Activated CD8-positive, alpha-beta memory T cell treated with anti-CD3 and anti-CD28 coated beads for 4 hours (primary cell): ENCODE data around the gene LMBR1L.
"Not testable (repeated sequence)": the region's sequence is repeated elsewhere in the genome, so short reads cannot be mapped to it uniquely, and the experiment has no call there.

Experiments used
- DNase-seq, 2 donors: peaks; one replicate each; pipeline ENCODE4 v3.0.0-alpha.2; 2020; ENCODE audit warnings: low read depth in 2 of 2

The LMBR1L gene, protein sequence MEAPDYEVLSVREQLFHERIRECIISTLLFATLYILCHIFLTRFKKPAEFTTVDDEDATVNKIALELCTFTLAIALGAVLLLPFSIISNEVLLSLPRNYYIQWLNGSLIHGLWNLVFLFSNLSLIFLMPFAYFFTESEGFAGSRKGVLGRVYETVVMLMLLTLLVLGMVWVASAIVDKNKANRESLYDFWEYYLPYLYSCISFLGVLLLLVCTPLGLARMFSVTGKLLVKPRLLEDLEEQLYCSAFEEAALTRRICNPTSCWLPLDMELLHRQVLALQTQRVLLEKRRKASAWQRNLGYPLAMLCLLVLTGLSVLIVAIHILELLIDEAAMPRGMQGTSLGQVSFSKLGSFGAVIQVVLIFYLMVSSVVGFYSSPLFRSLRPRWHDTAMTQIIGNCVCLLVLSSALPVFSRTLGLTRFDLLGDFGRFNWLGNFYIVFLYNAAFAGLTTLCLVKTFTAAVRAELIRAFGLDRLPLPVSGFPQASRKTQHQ

GRCh38 chr12:49110464-49111155, at the start of gene LMBR1L:
Gene LMBR1L (minus strand): TSS chr12:49110847. CDS start chr12:49110555, 292 bp downstream.
- DNase-seq: peak; percentile 94

DNA sequence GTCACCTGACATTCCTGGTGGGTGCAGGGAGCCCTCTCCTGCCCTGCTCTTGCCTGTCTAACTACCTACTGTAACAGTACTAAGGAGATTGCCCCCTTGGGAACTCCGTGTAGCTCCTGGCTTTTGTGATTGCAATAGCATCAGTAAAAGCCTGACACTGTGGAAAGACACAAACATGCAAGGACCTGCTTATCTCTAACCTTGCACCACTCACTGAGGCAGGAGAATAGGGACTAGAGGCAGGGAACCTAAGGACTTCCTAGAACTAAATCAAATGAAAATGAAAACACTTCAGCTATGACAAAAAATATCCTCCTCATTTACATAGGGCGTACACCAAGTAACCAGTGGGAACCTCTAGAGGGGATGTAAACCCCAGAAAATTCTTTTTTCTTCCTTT, 49.8 kb upstream of the LMBR1L start:
- DNase-seq: no peak

- DNase-seq: no peak
Observed at GRCh38 chr12:49154221-49154620, 43.6 kb upstream of the LMBR1L start.

GRCh38 chr12:49147384-49147783, 36.7 kb upstream of the LMBR1L start:
- no peak for DNase-seq

GRCh38 chr12:49146406-49146805, 35.8 kb upstream of the LMBR1L start:
- no peak for DNase-seq

DNA sequence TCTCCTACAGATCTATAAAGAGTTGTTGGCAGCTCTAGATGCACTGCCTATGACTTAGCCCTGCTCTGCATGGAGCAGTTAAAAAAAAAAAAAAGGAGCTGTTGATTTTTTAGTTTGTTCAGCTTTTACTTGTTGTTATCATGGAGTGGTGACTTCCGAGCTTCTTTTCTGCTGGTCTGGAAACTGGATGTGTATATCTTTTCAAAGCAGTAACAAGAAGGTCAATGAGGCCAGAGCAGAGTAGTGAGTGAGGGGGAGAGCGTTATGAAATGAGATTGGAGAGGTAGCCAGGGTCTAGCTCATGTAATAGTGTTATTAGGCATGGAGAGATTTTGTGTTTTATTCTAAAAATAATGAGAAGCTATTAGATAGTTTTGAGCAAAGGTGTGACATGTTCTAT, 33.7 kb upstream of the LMBR1L start:
- DNase-seq: no peak

DNA sequence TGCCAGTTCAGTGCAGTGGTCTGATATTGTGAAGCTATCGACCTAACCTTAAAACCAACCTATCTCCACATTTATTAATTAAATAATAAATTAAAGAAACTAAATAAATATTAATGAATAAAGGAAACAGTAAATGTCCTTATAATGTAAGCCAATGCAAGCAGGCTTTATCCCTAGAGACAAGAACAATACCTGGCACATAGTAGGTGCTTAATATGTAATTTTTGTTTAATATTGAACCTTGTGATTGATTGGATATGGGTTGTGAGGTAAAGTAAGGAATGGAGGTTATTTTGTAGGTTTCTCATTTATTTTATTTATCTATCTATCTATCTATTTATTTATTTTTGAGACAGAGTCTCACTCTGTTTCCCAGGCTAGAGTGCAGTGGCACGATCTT, 28.4 kb upstream of the LMBR1L start:
- no peak for DNase-seq

DNA sequence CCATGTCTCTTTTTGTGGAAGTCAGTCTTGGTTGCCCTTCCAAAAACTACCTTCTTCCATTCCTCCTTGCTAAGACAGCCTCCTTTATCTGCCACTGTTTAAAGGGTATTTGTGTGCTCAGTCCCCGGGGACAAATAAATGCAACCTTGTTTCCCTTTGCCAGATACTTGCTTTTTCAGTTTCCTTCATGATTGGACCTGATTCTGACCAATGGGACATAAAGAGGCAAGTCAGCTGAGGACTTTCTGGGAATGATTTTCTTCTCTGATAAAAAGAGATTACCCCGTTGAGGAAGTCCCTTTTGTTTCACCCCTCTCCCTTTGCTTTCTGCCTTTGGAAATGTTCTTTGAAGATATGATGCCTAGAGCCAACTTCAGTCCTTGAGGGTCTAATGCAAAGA, 27.9 kb upstream of the LMBR1L start:
- DNase-seq: no peak

- no peak for DNase-seq
Observed at GRCh38 chr12:49137476-49137875, 26.8 kb upstream of the LMBR1L start.

- DNase-seq: not testable (repeated sequence)
Observed at GRCh38 chr12:49136997-49137396, 26.4 kb upstream of the LMBR1L start.

DNA sequence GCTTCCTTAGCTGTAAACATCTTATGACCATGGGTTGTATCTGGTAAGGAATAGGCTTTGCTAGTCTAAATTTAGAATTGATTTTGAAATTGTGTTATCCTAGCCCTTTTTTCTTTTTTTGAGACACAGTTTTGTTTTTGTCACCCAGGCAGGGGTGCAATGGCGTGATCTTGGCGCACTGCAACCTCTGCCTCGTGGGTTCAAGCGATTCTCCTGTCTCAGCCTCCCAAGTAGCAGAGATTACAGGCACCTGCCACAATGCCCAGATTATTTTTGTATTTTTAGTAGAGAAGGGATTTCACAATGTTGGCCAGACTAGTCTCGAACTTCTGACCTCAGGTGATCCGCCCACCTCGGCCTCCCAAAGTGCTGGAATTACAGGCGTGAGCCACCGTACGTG, 22.9 kb upstream of the LMBR1L start:
- no peak for DNase-seq

GRCh38 chr12:49133014-49133413, 22.4 kb upstream of the LMBR1L start:
- DNase-seq: no peak

DNA sequence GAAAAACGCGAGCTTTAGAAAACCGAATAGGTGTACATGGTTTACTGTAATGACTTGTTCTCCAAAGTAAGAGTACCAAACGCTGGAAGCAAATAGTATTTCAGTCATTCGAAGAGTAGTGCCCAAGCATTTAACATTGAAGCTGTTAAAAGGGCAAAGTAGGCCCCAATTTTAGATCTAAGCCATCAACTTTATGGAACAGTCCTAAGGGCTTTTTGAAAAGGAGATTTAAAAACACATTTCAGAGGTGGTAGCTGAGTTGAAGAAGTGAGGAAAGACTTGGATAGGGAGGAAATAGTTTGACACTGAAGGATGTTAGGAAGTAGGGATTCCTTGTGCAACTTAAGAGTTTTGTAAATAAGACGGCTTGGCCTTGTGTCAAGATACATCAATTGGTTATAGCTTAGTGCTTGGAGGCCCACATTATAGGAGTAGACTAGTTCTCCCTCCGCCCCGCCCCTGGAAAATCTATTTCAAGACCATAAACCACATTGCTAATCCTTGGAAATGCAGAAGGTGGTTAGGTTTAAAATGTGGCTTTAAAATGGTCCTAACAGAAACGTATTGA, 21.3 kb upstream of the LMBR1L start:
- DNase-seq: no peak

DNA sequence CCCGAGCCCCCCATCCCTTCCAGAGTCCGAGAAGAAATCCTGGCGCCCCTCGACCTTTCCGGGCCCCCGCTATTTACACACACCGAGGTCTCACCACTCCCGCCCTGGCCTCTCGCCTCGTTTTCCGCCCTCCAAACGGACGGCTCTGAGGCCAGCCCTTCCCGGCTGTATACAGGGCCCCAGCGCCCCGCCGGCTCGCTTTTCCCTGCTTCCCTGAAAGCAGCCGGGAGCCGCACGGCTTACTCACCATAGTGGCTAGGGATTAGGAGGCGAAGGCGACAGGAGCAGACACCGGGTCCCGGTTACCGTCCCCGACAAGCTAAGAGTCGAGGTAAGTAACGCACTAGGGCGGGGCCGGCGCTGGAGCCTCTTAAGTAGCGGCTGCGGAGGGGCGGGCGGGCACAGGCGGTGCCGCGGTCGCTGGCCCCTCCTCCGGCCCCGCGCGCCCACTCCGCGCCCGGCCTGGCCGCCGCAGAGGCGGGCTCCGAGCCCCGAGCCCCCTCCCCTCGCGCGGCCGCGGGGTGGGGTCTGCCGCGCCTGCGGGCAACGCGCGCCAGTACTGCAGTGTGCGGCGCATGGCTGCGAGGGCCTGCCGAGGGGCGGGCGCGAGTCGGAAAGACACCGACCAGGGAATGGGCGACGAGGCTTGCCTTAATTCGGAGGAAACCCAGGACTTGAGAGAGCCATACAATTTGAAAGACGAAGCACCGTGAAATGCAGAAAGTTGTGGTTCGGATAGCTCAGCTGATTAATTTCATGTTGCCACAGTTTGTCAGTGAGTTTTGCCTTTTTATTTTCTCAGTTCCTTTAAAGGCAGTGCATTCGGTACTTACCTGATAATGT, 20.6 kb upstream of the LMBR1L start, which contains the start of gene TUBA1B:
TUBA1B (minus strand) TSS at position 345 of the 843 bp plus-strand sequence; CDS start at position 250, 95 bp downstream.
- DNase-seq: peak; percentile 79 to 84

DNA sequence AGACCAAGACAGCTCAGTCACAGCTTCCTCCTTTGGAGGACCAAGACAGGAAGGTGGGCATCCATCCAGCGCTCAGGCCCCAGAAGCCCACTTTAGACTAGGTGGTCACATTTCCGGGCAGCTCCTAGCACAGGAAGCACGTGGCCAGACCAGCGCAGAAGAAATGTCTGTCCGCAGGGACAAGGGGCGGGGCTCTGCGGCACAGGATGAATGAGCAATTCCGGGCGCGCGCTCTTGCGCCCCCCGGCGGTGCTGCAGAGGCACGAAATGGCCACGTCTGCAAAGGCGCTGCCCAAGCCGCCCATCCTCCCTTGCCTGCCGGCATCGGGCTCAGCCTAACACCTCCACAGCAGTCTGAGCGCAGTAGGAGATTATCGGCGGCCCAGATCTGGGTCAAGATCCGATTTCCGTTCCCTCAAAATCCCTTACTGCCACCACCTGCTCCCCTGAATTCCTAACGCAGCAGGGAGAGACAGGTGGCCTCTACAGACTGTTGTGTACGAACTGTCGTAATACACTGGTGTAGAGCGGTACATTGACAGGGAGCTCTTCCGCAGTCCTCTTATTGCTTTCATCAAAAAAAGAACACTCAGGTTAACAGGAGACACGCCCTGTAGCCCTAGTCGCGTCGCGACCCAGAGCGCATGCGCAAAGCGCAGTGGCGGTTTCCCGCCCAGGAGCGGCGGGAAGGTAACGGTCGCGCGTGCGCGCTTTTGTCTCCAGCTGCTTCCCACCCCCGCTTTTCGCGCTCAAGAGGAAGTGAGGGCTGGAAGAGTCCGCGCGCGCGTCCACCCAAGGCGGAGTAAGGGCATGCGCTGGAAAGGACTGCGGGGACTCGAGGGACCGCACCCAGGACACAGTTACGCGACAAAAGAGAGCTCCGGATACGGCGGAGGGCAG, 19.8 kb upstream of the LMBR1L start:
- peak; percentile 86 to 87 for DNase-seq

GRCh38 chr12:49129332-49130150, 18.9 kb upstream of the LMBR1L start:
- DNase-seq: no peak

DNA sequence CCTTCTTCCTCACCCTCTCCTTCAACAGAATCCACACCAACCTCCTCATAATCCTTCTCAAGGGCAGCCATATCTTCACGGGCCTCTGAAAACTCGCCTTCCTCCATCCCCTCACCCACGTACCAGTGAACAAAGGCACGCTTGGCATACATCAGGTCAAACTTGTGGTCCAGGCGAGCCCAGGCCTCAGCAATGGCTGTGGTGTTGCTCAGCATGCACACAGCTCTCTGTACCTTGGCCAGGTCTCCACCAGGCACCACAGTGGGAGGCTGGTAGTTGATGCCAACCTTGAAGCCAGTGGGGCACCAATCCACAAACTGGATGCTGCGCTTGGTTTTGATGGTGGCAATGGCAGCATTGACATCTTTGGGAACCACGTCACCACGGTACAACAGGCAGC, 17.3 kb upstream of the LMBR1L start:
- DNase-seq: not testable (repeated sequence)

DNA sequence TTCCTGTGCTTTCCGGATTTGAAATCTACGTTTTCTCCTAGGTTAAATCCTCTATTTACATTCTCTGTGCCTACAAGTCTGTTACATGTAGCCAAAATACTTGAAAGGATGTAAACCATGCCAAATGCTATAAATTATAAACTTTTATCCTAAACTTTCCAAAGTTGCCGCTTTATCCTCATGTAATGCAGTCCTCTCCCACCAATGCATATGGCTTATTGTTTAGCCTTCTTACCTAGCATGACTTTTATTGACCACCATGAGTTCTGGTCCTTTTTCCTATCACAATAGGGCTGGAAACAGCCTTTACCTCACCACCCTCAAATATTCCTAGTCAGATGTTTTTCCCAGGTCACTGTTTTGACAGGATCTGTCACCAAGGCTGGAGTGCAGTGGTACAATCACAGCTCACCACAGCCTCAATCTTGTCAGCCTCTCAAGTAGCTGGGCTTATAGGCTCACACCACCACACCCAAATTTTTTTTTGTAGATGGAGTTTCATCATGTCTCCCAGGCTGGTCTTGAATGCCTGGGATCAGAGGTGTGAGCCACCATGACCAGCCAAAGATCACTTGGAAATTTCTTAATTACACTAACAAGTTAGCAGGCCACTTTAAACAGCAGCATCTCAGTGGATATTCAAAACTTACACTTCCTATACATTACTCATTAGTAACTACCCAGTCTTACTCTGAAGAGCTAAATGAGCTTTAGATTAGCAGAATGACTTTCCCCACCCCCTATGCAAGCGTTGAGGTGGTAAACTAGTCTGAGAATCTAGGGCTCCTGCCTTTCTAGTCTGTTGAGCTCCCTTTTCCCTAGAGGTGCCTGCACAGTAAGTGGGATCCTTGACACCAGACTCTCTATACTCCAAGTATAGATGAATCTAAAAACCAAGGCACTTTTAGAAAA, 16.5 kb upstream of the LMBR1L start:
- no peak for DNase-seq
